OCI-LY3 (cell line): Measurements from ENCODE around the gene GEMIN8.

Experiments
- CTCF ChIP-seq: fragments of 200-600, 300-600 bp; sonication (generic); IDR thresholded peaks from 2 replicates; pipeline ENCODE4 v1.5.1; 2014; ENCODE audit warnings: antibody characterized with exemption, low read length, low read depth
- EZH2phosphoT487 ChIP-seq: fragments of 200-600 bp; shearing (Covaris generic); IDR thresholded peaks from 2 replicates; pipeline ENCODE4 v1.6.1; 2018; ENCODE audit warnings: antibody characterized with exemption, mixed run types, low read depth

- TF ChIP-seq CTCF (no peak), EZH2phosphoT487 (no peak)
Observed at GRCh38 chrX:14062524-14062923, 32.8 kb upstream of the GEMIN8 start.
